H1 (cell line): ENCODE results near the gene RIMS1. TPM values are rescaled to one million over a fixed set of nuclear protein-coding genes. Genes with fewer than 3 reads are reported as not detected.

Experiments
- CTCF ChIA-PET: fragments of 300-600 bp; sonication (Branson Sonifier 250); formaldehyde crosslinking; loops from one replicate; lab custom pipeline; 2021; ENCODE audit not compliant: partially characterized antibody; lab: Charles Lee
- POLR2A ChIA-PET: fragments of 300-600 bp; sonication (Branson Sonifier 250); formaldehyde crosslinking; loops from one replicate; lab custom pipeline; 2021; ENCODE audit warnings: inconsistent platforms; ENCODE audit not compliant: partially characterized antibody; lab: Charles Lee
- DNase-seq, 2 experiments: peaks; one replicate each; pipeline versions ENCODE4 v3.0.0 to v3.0.0-alpha.2; 2010 to 2022; ENCODE audit warnings: low spot score in 2 of 2, low read depth in 1 of 2, mixed read lengths in 1 of 2
- FAIRE-seq: peaks from 2 replicates; lab custom pipeline; 2011; peaks lifted over from hg19 to GRCh38; lab: Jason Lieb, UNC
- H2AFZ ChIP-seq: 2 replicates; pipeline ENCODE4 v1.8.1; 2012; ENCODE audit warnings: low read length, inconsistent platforms
- H2AK5ac ChIP-seq: 2 replicates; pipeline ENCODE4 v1.6.1; 2013; ENCODE audit warnings: low read depth, low read length
- H2BK120ac ChIP-seq: replicated peaks from 2 replicates; pipeline ENCODE3; 2013; ENCODE audit warnings: low read depth, low read length, inconsistent platforms
- H2BK12ac ChIP-seq: 2 replicates; pipeline ENCODE4 v1.6.1; 2013; ENCODE audit warnings: low read depth, low read length
- H2BK15ac ChIP-seq: 2 replicates; pipeline ENCODE4 v1.6.1; 2013; ENCODE audit warnings: low read length
- H2BK20ac ChIP-seq: 2 replicates; pipeline ENCODE4 v1.6.1; 2013; ENCODE audit warnings: low read length
- H2BK5ac ChIP-seq: 2 replicates; pipeline ENCODE4 v1.6.1; 2013; ENCODE audit warnings: low read depth, low read length
- H3K14ac ChIP-seq: 2 replicates; pipeline ENCODE4 v1.6.1; 2013; ENCODE audit warnings: inconsistent platforms; ENCODE audit not compliant: insufficient read length
- H3K18ac ChIP-seq: 2 replicates; pipeline ENCODE4 v1.6.1; 2013; ENCODE audit warnings: low read length; ENCODE audit errors: extremely low read depth
- H3K23ac ChIP-seq: 2 replicates; pipeline ENCODE4 v1.6.1; 2013; ENCODE audit warnings: inconsistent platforms; ENCODE audit not compliant: insufficient read length
- H3K23me2 ChIP-seq: 2 replicates; pipeline ENCODE4 v1.6.1; 2013; ENCODE audit warnings: low read depth, low read length
- H3K27ac ChIP-seq: 2 replicates; pipeline ENCODE4 v1.6.1; 2011; ENCODE audit warnings: low read depth, low read length, inconsistent platforms
- H3K27me3 ChIP-seq, 4 experiments: replicated peaks in 1 of 4; 1 replicate in 1 of 4; 2 replicates in 3 of 4; pipeline versions ENCODE4 v1.6.1 to v1.8.1; 2011 to 2013; ENCODE audit warnings: low read length in 3 of 4, mild to moderate bottlenecking in 3 of 4, inconsistent platforms in 2 of 4, mixed read lengths in 2 of 4, moderate library complexity in 1 of 4; ENCODE audit not compliant: control insufficient read depth in 3 of 4, insufficient read depth in 3 of 4; ENCODE audit errors: extremely low read depth in 1 of 4
- H3K36me3 ChIP-seq, 4 experiments: 2 replicates each; pipeline versions ENCODE4 v1.6.1 to v1.8.1; 2011 to 2013; ENCODE audit warnings: mild to moderate bottlenecking in 4 of 4, low read length in 3 of 4, moderate library complexity in 2 of 4, control low read depth in 1 of 4, inconsistent platforms in 1 of 4; ENCODE audit not compliant: insufficient read depth in 4 of 4, control insufficient read depth in 2 of 4
- H3K4ac ChIP-seq: replicated peaks from 2 replicates; pipeline ENCODE3; 2013; ENCODE audit warnings: low read length, low read depth, mixed read lengths, inconsistent platforms; ENCODE audit not compliant: insufficient read length
- H3K4me1 ChIP-seq, 4 experiments: replicated peaks in 1 of 4; 1 replicate in 1 of 4; 2 replicates in 3 of 4; pipeline versions ENCODE4 v1.6.1 to v1.8.1; 2011 to 2013; ENCODE audit warnings: low read length in 3 of 4, inconsistent platforms in 2 of 4, mixed read lengths in 1 of 4; ENCODE audit not compliant: insufficient read depth in 4 of 4, control insufficient read depth in 3 of 4
- H3K4me2 ChIP-seq, 2 experiments: 2 replicates each; pipeline versions ENCODE4 v1.6.1 to v1.8.1; 2011 to 2013; ENCODE audit warnings: low read depth in 2 of 2, low read length in 2 of 2, control low read depth in 1 of 2, inconsistent platforms in 1 of 2, mild to moderate bottlenecking in 1 of 2; ENCODE audit not compliant: insufficient read depth in 1 of 2
- H3K4me3 ChIP-seq, 4 experiments: fragments of 200-600, 300-600 bp in 1 of 4; sonication (generic), shearing (Covaris generic), sonication (Bioruptor Twin) in 1 of 4; 2 replicates each; pipeline versions ENCODE4 v1.5.1 to v1.8.1; 2011 to 2016; ENCODE audit warnings: low read length in 4 of 4, low read depth in 3 of 4, control low read depth in 2 of 4, inconsistent platforms in 2 of 4, mild to moderate bottlenecking in 2 of 4, mixed read lengths in 1 of 4, moderate library complexity in 1 of 4; ENCODE audit not compliant: insufficient read depth in 2 of 4; ENCODE audit errors: extremely low read depth in 1 of 4
- H3K56ac ChIP-seq: replicated peaks from 2 replicates; pipeline ENCODE3; 2013; ENCODE audit warnings: low read depth, mild to moderate bottlenecking, mixed read lengths, low read length, inconsistent platforms; ENCODE audit not compliant: insufficient read length
- H3K79me1 ChIP-seq: 2 replicates; pipeline ENCODE4 v1.6.1; 2013; ENCODE audit warnings: low read depth, low read length, control low read depth
- H3K79me2 ChIP-seq, 2 experiments: 2 replicates each; pipeline versions ENCODE4 v1.6.1 to v1.8.1; 2012 to 2013; ENCODE audit warnings: low read length in 2 of 2, mild to moderate bottlenecking in 2 of 2, inconsistent platforms in 1 of 2; ENCODE audit not compliant: insufficient read depth in 2 of 2, control insufficient read depth in 1 of 2
- H3K9ac ChIP-seq, 4 experiments: replicated peaks in 1 of 4; 1 replicate in 1 of 4; 2 replicates in 3 of 4; pipeline versions ENCODE4 v1.6.1 to v1.8.1; 2011 to 2013; ENCODE audit warnings: low read depth in 3 of 4, low read length in 3 of 4, control low read depth in 2 of 4, mild to moderate bottlenecking in 2 of 4, moderate library complexity in 2 of 4, inconsistent platforms in 1 of 4; ENCODE audit errors: extremely low read depth in 1 of 4
- H3K9me3 ChIP-seq, 2 experiments: 2 replicates each; pipeline versions ENCODE4 v1.6.1 to v1.8.1; 2012 to 2013; ENCODE audit warnings: mild to moderate bottlenecking in 2 of 2, moderate library complexity in 2 of 2, control low read depth in 1 of 2, inconsistent platforms in 1 of 2, low read depth in 1 of 2, low read length in 1 of 2, mixed read lengths in 1 of 2; ENCODE audit not compliant: insufficient read depth in 2 of 2
- H4K20me1 ChIP-seq, 2 experiments: replicated peaks in 1 of 2; 2 replicates each; pipeline versions ENCODE3 to v1.8.1; 2011 to 2013; ENCODE audit warnings: inconsistent platforms in 2 of 2, low read length in 2 of 2, mild to moderate bottlenecking in 1 of 2; ENCODE audit not compliant: insufficient read depth in 2 of 2, control insufficient read depth in 1 of 2
- H4K5ac ChIP-seq: 2 replicates; pipeline ENCODE4 v1.6.1; 2013; ENCODE audit warnings: low read length, low read depth, mixed read lengths, inconsistent platforms; ENCODE audit not compliant: insufficient read length
- H4K8ac ChIP-seq: 2 replicates; pipeline ENCODE4 v1.8.0; 2013; ENCODE audit warnings: mild to moderate bottlenecking, moderate library complexity, low read length, inconsistent platforms; ENCODE audit not compliant: insufficient read depth; ENCODE audit errors: extremely low read depth
- H4K91ac ChIP-seq: replicated peaks from 2 replicates; pipeline ENCODE3; 2013; ENCODE audit warnings: low read length, mixed read lengths, inconsistent platforms; ENCODE audit not compliant: insufficient read length
- KDM1A ChIP-seq: fragments of 200-600, 300-600 bp; sonication (generic); IDR thresholded peaks from 2 replicates; pipeline ENCODE4 v1.7.1; 2016; ENCODE audit warnings: mild to moderate bottlenecking, low read length, borderline replicate concordance
- RXRA ChIP-seq: IDR thresholded peaks from 2 replicates; pipeline ENCODE4 v1.6.1; 2011; ENCODE audit warnings: low read depth, mild to moderate bottlenecking, low read length, moderate library complexity; ENCODE audit not compliant: insufficient read depth
- WGBS, 2 experiments: shearing (Covaris generic) in 1 of 2; methylation state at CpG; one replicate each; pipeline versions ENCODE4 v1.1.6 to v1.1.7; 2013 to 2015; ENCODE audit warnings: low lambda C conversion rate in 2 of 2, mixed read lengths in 2 of 2, inconsistent platforms in 1 of 2, low coverage in 1 of 2, missing lambda C conversion rate in 1 of 2; ENCODE audit not compliant: insufficient replicate concordance in 2 of 2, insufficient coverage in 1 of 2, insufficient read length in 1 of 2; ENCODE audit errors: extremely low coverage in 1 of 2, missing lambda C conversion rate in 1 of 2; 5-methylcytosine and 5-hydroxymethylcytosine counted together
- polyA plus RNA-seq, 7 experiments: library from polyadenylated mRNA; depleted of rRNA in 3 of 7; stranded (reverse) in 5 of 7; unstranded in 2 of 7; fragments of >200 nt in 5 of 7; fragments of 200-250 nt in 2 of 7; gene quantifications; 1 replicate in 5 of 7; 2 replicates in 1 of 7; 4 replicates in 1 of 7; pipeline versions ENCODE4 v1.2.1 to v1.2.3, GENCODE V29; 2011 to 2013; ENCODE audit warnings: missing spikeins in 2 of 7, mixed read lengths in 2 of 7
- total RNA-seq: library from RNA; stranded (reverse); fragmentation: NEBNext Ultra II Directional; extraction: Animal tissue kit (Norgen Biotek cat#: 25700); gene quantifications from 2 replicates; pipeline ENCODE4 v1.2.1, GENCODE V29; 2021

RIMS1 gene
- total and polyA plus RNA-seq, 2 of the 8 experiments (the other 6 are each of a cell fraction or from before 2014, with no cell fraction given) = 0.63 to 2.3 TPM

DNA sequence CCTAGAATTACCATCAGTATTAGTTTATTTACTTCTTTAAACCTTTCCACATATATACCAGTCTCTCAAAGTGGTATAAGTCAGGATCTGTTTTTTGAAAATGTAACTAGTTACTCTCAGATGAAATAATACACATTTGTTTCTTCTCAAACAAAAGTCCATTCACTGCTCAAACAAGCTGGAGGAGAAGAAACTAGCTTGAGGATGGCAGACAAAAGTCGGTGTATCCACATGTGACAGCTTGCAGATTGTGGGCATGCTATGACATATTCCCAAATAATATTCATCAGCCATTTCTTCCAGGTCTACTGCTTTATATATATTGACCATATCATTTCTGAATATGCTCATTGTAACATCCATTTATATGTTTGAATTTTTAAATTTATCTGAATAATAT is 538.1 kb downstream of the RIMS1 start:
- H3K23me2 ChIP-seq = no peaks in the 10 kb centered on the region
- H3K23ac ChIP-seq = no peak overlapping the region
- H2BK12ac ChIP-seq = no peak overlapping the region
- H3K79me1 ChIP-seq = no peaks in the 10 kb centered on the region
- H3K56ac ChIP-seq = no peak overlapping the region
- 88% methylated on average over 1 of the region's 1 CpG; no CpG with 5 or more reads in 1 of the 2 experiments for WGBS, 2 experiments
- no peak overlapping the region for H3K4me3 ChIP-seq
- no peak overlapping the region for H2BK15ac ChIP-seq
- no peak overlapping the region for H2BK20ac ChIP-seq
- DNase-seq (no peak), FAIRE-seq (no peak)
- no peak overlapping the region for H2BK5ac ChIP-seq
- ChIA-PET CTCF (interaction anchor here (0.9 to 6.1 kb wide), 5 partner anchors 13 to 758 kb away, joined by 3 to 59 read pairs (median 4); no protein-coding TSS in a partner anchor), POLR2A (no interaction called here)
- no peak overlapping the region for H3K4me2 ChIP-seq
- H4K20me1 ChIP-seq = no peaks in the 10 kb centered on the region
- H3K79me2 ChIP-seq = no peaks in the 10 kb centered on the region
- no peak overlapping the region for H3K9ac ChIP-seq
- no peak overlapping the region for H2AFZ ChIP-seq
- no peak overlapping the region for H3K14ac ChIP-seq
- no peaks in the 10 kb centered on the region for H3K36me3 ChIP-seq
- H4K91ac ChIP-seq = no peak overlapping the region
- no peak overlapping the region for H2BK120ac ChIP-seq
- H3K27ac ChIP-seq = no peak overlapping the region
- H4K8ac ChIP-seq = no peak overlapping the region
- no peak overlapping the region for H3K18ac ChIP-seq
- no peaks in the 10 kb centered on the region for H3K27me3 ChIP-seq
- no peak overlapping the region for H2AK5ac ChIP-seq
- H4K5ac ChIP-seq = no peak overlapping the region
- H3K4ac ChIP-seq = no peak overlapping the region
- no peaks in the 10 kb centered on the region for H3K4me1 ChIP-seq
- H3K9me3 ChIP-seq = no peaks in the 10 kb centered on the region
- TF ChIP-seq RXRA (no peak), KDM1A (no peak)
